HEK293T (cell line): ENCODE results near the gene BCOR.

Experiments
- ARNT ChIP-seq: fragments of 450-650 bp; IDR thresholded peaks from 2 replicates; pipeline ENCODE4 v1.6.1; 2017; ENCODE audit warnings: mild to moderate bottlenecking
- BHLHE40 ChIP-seq: fragments of 450-650 bp; IDR thresholded peaks from 2 replicates; pipeline ENCODE4 v1.6.1; 2016; ENCODE audit warnings: mild to moderate bottlenecking, moderate library complexity, borderline replicate concordance
- CTBP1 ChIP-seq: fragments of 450-650 bp; IDR thresholded peaks from 2 replicates; pipeline ENCODE4 v1.6.1; 2016; ENCODE audit warnings: borderline replicate concordance
- ELF4 ChIP-seq: fragments of 450-650 bp; IDR thresholded peaks from 2 replicates; pipeline ENCODE4 v1.6.1; 2017; ENCODE audit warnings: antibody characterized with exemption
- FOXA1 ChIP-seq: fragments of 450-650 bp; IDR thresholded peaks from 2 replicates; pipeline ENCODE4 v1.6.1; 2016; ENCODE audit warnings: mild to moderate bottlenecking
- FOXK2 ChIP-seq: fragments of 450-650 bp; IDR thresholded peaks from 2 replicates; pipeline ENCODE4 v1.6.1; 2016; ENCODE audit warnings: mild to moderate bottlenecking
- FOXM1 ChIP-seq: fragments of 450-650 bp; IDR thresholded peaks from 2 replicates; pipeline ENCODE4 v1.6.1; 2017; ENCODE audit warnings: mild to moderate bottlenecking, borderline replicate concordance
- HDGF ChIP-seq: fragments of 450-650 bp; IDR thresholded peaks from 2 replicates; pipeline ENCODE4 v1.6.1; 2017; ENCODE audit warnings: antibody characterized with exemption, borderline replicate concordance
- NFRKB ChIP-seq: fragments of 450-650 bp; IDR thresholded peaks from 2 replicates; pipeline ENCODE4 v1.6.1; 2016; ENCODE audit warnings: mild to moderate bottlenecking, moderate library complexity
- PKNOX1 ChIP-seq: fragments of 450-650 bp; IDR thresholded peaks from 2 replicates; pipeline ENCODE4 v1.6.1; 2016
- SP1 ChIP-seq: fragments of 450-650 bp; IDR thresholded peaks from 2 replicates; pipeline ENCODE4 v1.6.1; 2017
- SUZ12 ChIP-seq: fragments of 450-650 bp; IDR thresholded peaks from 2 replicates; pipeline ENCODE4 v1.6.1; 2016; ENCODE audit warnings: mild to moderate bottlenecking
- TARDBP ChIP-seq: fragments of 450-650 bp; IDR thresholded peaks from 2 replicates; pipeline ENCODE4 v1.6.1; 2016
- ZNF384 ChIP-seq: fragments of 450-650 bp; IDR thresholded peaks from 2 replicates; pipeline ENCODE4 v1.6.1; 2016

GRCh38 chrX:40031911-40032310 is 65.8 kb downstream of the BCOR start:
- no peak for TF ChIP-seq TARDBP
- no peak for TF ChIP-seq FOXA1
- TF ChIP-seq SUZ12: no peak
- TF ChIP-seq ELF4: no peak
- TF ChIP-seq HDGF: no peak
- TF ChIP-seq FOXK2: no peak
- TF ChIP-seq ZNF384: no peak
- TF ChIP-seq ARNT: no peak
- no peak for TF ChIP-seq SP1
- no peak for TF ChIP-seq BHLHE40
- no peak for TF ChIP-seq CTBP1
- TF ChIP-seq PKNOX1: no peak
- no peak for TF ChIP-seq FOXM1
- TF ChIP-seq NFRKB: no peak
